ENCODE data around the gene RAB2B. TPM values are rescaled to one million over a fixed set of nuclear protein-coding genes. Genes with fewer than 3 reads are reported as not detected.
A peak's percentile ranks its signal among the peaks of the same experiment; 100 is the strongest.

Gene RAB2B
- total RNA-seq, 1 experiment from 2014 or later, result 25.2 TPM

DNA sequence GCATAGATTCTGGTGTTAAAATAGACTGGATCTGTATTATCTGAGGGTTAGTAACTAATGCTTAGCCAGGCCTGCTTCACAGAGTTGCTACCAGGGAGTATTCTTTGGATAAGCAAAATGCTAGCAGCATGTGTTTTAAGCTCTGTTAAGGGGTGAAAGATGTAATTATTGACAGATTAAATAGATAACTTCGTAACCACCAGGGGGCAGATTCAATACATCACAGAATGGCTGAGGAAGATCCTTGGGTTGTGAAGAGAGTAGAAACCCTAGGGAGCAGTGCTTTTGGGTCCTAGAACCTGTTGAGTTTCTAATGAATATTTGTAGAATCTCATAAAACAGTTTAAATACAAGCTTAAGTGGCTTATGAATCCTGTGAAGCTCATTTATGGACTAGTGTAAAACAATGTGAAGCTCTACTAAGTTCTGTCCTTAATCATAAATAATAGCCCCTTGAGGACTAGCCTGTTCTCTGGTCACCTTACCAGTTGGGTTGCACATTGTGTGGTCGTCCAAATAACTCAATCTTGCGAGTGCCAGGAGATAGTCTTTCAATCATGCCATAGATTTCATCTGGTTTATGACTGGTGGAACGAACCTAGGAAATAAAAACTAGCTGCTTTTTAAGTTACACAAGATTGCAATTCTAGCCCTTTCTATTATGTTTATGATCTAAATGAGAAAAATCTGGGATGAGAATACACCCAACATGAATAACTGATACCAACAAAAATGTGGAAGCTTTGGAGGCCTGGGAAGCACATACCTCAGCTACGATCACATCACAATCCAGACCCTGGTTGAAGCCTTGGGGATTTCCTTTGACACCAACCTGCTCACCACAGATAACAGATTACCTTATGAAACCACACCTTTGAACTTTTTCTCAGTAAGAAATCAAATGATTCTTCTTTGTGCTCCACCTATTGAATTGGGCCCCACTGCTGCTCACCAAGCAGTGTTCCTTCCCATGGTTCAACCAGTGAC, 22.1 kb upstream of the RAB2B start:
- CTCF ChIA-PET, result interaction anchor here (0.7 to 1.7 kb wide), 3 partner anchors 12 to 251 kb away, joined by 3 to 11 read pairs (median 7); partner anchors contain the start of gene METTL3
- Mint-ChIP-seq H3K27me3 (ENCODE audit: unreplicated experiment) (no peaks in the 10 kb centered on the region), H3K4me1 (ENCODE audit: low read depth, unreplicated experiment) (no peaks in the 10 kb centered on the region), H3K27ac (ENCODE audit: unreplicated experiment) (no peak overlapping the region), H3K4me3 (ENCODE audit: low read depth, unreplicated experiment) (no peak overlapping the region), H3K36me3 (ENCODE audit: insufficient read depth, unreplicated experiment) (peaks cover 48% of the 10 kb centered on the region), H3K9me3 (ENCODE audit: low read depth, unreplicated experiment) (no peaks in the 10 kb centered on the region)
- DNase-seq, result peak; percentile 40
- BruUV-seq (replicated peaks), result TSS peak; percentile 3
- intact Hi-C loops (cut with micrococcal nuclease; ENCODE audit: unreplicated experiment), result loop anchor here (1.0 kb wide), 1 partner anchor 58 kb away; no protein-coding TSS in a partner anchor
- TF ChIP-seq, protein P1, sequence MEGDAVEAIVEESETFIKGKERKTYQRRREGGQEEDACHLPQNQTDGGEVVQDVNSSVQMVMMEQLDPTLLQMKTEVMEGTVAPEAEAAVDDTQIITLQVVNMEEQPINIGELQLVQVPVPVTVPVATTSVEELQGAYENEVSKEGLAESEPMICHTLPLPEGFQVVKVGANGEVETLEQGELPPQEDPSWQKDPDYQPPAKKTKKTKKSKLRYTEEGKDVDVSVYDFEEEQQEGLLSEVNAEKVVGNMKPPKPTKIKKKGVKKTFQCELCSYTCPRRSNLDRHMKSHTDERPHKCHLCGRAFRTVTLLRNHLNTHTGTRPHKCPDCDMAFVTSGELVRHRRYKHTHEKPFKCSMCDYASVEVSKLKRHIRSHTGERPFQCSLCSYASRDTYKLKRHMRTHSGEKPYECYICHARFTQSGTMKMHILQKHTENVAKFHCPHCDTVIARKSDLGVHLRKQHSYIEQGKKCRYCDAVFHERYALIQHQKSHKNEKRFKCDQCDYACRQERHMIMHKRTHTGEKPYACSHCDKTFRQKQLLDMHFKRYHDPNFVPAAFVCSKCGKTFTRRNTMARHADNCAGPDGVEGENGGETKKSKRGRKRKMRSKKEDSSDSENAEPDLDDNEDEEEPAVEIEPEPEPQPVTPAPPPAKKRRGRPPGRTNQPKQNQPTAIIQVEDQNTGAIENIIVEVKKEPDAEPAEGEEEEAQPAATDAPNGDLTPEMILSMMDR (IDR thresholded peaks at IDR 0.05; ENCODE audit: unreplicated experiment), result peak; percentile 43

DNA sequence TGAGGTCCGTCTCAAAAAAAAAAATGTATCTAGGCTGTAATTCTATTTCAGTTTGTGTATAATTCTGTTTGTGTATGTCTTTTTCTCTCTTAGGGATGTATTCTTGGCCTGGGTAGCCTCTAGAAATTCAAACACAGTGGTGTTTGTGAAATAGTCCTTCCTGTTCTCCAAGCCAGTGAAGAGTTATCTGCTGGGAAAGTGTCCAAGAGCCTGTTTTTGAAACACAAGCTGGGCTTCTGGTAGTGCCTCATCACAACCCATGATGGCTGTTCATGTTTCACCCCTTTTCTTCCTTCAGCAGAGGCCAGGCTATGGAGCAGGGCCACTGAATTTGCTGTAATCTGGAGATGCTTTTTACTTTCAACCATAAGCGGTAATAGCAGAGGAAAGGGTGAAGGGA, 19.7 kb upstream of the RAB2B start:
- Mint-ChIP-seq H3K4me3 (ENCODE audit: low read depth, unreplicated experiment) (no peak overlapping the region), H3K36me3 (ENCODE audit: insufficient read depth, unreplicated experiment) (peaks cover 58% of the 10 kb centered on the region), H3K27ac (ENCODE audit: unreplicated experiment) (no peak overlapping the region), H3K9me3 (ENCODE audit: low read depth, unreplicated experiment) (no peaks in the 10 kb centered on the region), H3K27me3 (ENCODE audit: unreplicated experiment) (no peaks in the 10 kb centered on the region), H3K4me1 (ENCODE audit: low read depth, unreplicated experiment) (no peaks in the 10 kb centered on the region)
- intact Hi-C loops (cut with micrococcal nuclease; ENCODE audit: unreplicated experiment), result no loop called here
- TF ChIP-seq, protein P1 (IDR thresholded peaks at IDR 0.05; ENCODE audit: unreplicated experiment), result no peak
- CTCF ChIA-PET, result no interaction called here
- BruUV-seq (replicated peaks), result no TSS peak
- no peak for DNase-seq

DNA sequence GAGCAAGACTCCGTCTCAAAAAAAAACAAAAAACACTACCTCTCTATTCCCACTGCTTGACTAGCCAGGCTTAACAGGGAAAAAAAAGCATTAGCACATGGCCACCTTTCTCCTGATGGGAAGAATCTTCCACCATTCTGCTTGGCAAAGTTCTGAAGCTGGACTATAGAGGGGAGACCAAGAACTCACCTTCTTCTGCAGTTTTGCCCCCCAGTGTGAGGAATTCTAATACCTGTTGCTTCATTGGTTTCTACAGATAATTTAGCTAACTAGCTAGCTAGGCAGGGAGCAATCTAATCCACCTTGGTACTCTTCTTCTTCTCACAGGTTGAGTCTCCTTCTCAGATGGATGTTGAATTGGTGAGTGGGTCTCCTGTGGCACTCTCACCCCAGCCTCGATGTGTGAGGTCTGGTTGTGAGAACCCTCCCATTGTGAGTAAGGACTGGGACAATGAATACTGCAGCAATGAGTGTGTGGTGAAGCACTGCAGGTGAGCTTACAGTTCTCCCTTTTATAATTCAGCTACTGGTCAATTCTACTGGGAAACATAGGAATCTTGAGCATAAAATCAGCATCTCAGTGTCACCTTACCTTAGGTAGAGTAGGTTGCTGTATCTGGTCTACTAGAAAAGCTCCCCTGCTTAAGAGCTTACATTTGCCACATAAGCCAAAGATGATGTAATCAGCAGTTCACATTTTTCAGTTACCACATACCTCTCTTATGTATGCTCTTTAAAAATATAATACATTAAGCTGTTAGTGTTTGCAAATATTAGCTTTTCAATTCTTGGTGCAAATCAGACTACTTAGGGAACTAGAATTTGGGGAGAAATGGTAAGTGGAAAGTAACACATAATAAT, 18.4 kb upstream of the RAB2B start:
- TF ChIP-seq, protein P1 (IDR thresholded peaks at IDR 0.05; ENCODE audit: unreplicated experiment), result no peak
- no peak for DNase-seq
- BruUV-seq (replicated peaks), result no TSS peak
- no peak overlapping the region for H3K4me3 Mint-ChIP-seq (ENCODE audit: low read depth, unreplicated experiment)
- H3K9me3 Mint-ChIP-seq (ENCODE audit: low read depth, unreplicated experiment), result no peaks in the 10 kb centered on the region
- H3K36me3 Mint-ChIP-seq (ENCODE audit: insufficient read depth, unreplicated experiment), result peaks cover 60% of the 10 kb centered on the region
- no peaks in the 10 kb centered on the region for H3K27me3 Mint-ChIP-seq (ENCODE audit: unreplicated experiment)
- H3K27ac Mint-ChIP-seq (ENCODE audit: unreplicated experiment), result no peak overlapping the region
- no peaks in the 10 kb centered on the region for H3K4me1 Mint-ChIP-seq (ENCODE audit: low read depth, unreplicated experiment)
- CTCF ChIA-PET, result interaction anchor here (0.5 to 0.6 kb wide), 4 partner anchors 14 to 54 kb away, joined by 3 to 6 read pairs (median 3); no protein-coding TSS in a partner anchor
- intact Hi-C loops (cut with micrococcal nuclease; ENCODE audit: unreplicated experiment), result no loop called here

DNA sequence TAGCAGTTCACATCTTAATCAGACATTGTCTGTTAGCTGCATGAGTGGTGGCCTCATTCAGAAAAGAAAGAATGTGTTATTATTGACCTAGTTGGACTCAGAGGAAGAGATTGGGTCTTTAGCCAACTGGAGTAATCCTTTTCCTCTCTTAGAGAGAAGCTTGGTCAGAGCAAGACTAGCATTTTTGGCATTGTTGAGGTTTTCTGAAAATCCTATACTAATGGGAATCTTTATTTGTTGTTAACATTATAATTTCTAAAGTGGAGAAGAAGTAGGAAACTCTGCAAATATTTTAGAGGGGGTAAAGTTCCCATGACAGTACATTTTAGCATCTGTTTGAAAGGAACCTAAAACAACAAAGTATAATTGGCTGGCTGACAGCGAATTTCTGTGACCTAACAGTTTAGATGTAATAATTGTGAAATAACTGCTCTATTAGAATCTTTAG, 9.9 kb upstream of the RAB2B start:
- intact Hi-C loops (cut with micrococcal nuclease; ENCODE audit: unreplicated experiment), result no loop called here
- TF ChIP-seq, protein P1 (IDR thresholded peaks at IDR 0.05; ENCODE audit: unreplicated experiment), result no peak
- Mint-ChIP-seq H3K36me3 (ENCODE audit: insufficient read depth, unreplicated experiment) (peaks cover 23% of the 10 kb centered on the region), H3K27ac (ENCODE audit: unreplicated experiment) (no peak overlapping the region), H3K4me3 (ENCODE audit: low read depth, unreplicated experiment) (no peak overlapping the region), H3K4me1 (ENCODE audit: low read depth, unreplicated experiment) (no peaks in the 10 kb centered on the region), H3K9me3 (ENCODE audit: low read depth, unreplicated experiment) (no peaks in the 10 kb centered on the region), H3K27me3 (ENCODE audit: unreplicated experiment) (no peaks in the 10 kb centered on the region)
- no TSS peak for BruUV-seq (replicated peaks)
- no peak for DNase-seq
- CTCF ChIA-PET, result no interaction called here

Measured in Calu3 (cell line).